Measurements from ENCODE around the gene PARD6B. TPM values are rescaled to one million over a fixed set of nuclear protein-coding genes. Genes with fewer than 3 reads are reported as not detected.

The PARD6B gene
- total and polyA plus RNA-seq, 2 donors from 2014 or later = 9.2 to 72.0 TPM

- H3K36me3 ChIP-seq (ENCODE audit: control insufficient read depth in 2 of 3, insufficient read depth in 3 of 3, low read length in 3 of 3) = no peaks in the 10 kb centered on the region
- H3K27me3 ChIP-seq (ENCODE audit: control insufficient read depth, insufficient read depth, low read length) = no peaks in the 10 kb centered on the region
- FAIRE-seq (no peak), DNase-seq (peak; percentile 85 to 96 (median 93))
- no peak for TF ChIP-seq CTCF (IDR thresholded peaks at IDR 0.05; ENCODE audit: borderline replicate concordance, extremely low read depth, insufficient read depth)
- no peaks in the 10 kb centered on the region for H3K9me3 ChIP-seq (ENCODE audit: control insufficient read depth in 2 of 3, insufficient read depth in 1 of 3, low read length in 3 of 3)
- peak overlapping the region in 1 of 3 donors; percentile 65 for H3K9ac ChIP-seq (ENCODE audit: low read length in 3 of 3)
- intact Hi-C loops (cut with DNase I) = no loop called here
- peaks cover 20 to 54% (median 36%) of the 10 kb centered on the region in 3 donors for H3K4me1 ChIP-seq (ENCODE audit: control insufficient read depth in 2 of 3, insufficient read depth in 2 of 3, low read depth in 1 of 3, low read length in 3 of 3)
- peak overlapping the region; percentile 72 to 87 for H3K27ac ChIP-seq (ENCODE audit: low read depth in 2 of 2, low read length in 2 of 2)
- H3K4me3 ChIP-seq (ENCODE audit: low read length in 3 of 3) = no peak overlapping the region
Measured at GRCh38 chr20:50724851-50725723, 6.3 kb upstream of the PARD6B start.

- Histone ChIP-seq H3K4me1 (ENCODE audit: control insufficient read depth in 2 of 3, insufficient read depth in 2 of 3, low read depth in 1 of 3, low read length in 3 of 3) (peaks cover 20 to 57% (median 38%) of the 10 kb centered on the region in 3 donors), H3K4me3 (ENCODE audit: low read length in 3 of 3) (no peak overlapping the region), H3K9ac (ENCODE audit: low read length in 3 of 3) (peak overlapping the region in 1 of 3 donors; percentile 65), H3K27me3 (ENCODE audit: control insufficient read depth, insufficient read depth, low read length) (no peaks in the 10 kb centered on the region), H3K27ac (ENCODE audit: low read depth in 2 of 2, low read length in 2 of 2) (peak overlapping the region; percentile 72 to 87), H3K9me3 (ENCODE audit: control insufficient read depth in 2 of 3, insufficient read depth in 1 of 3, low read length in 3 of 3) (no peaks in the 10 kb centered on the region), H3K36me3 (ENCODE audit: control insufficient read depth in 2 of 3, insufficient read depth in 3 of 3, low read length in 3 of 3) (no peaks in the 10 kb centered on the region)
- intact Hi-C loops (cut with DNase I) = no loop called here
- DNase-seq (peak in 1 of 5 donors; percentile 49), FAIRE-seq (no peak)
- TF ChIP-seq CTCF (IDR thresholded peaks at IDR 0.05; ENCODE audit: borderline replicate concordance, extremely low read depth, insufficient read depth) = no peak
Measured at GRCh38 chr20:50725724-50726005, 5.7 kb upstream of the PARD6B start.

- Histone ChIP-seq H3K9ac (ENCODE audit: low read length in 3 of 3) (peak overlapping the region in 1 of 3 donors; percentile 59), H3K27me3 (ENCODE audit: control insufficient read depth, insufficient read depth, low read length) (no peaks in the 10 kb centered on the region), H3K36me3 (ENCODE audit: control insufficient read depth in 2 of 3, insufficient read depth in 3 of 3, low read length in 3 of 3) (no peaks in the 10 kb centered on the region), H3K4me1 (ENCODE audit: control insufficient read depth in 2 of 3, insufficient read depth in 2 of 3, low read depth in 1 of 3, low read length in 3 of 3) (peaks cover 20 to 54% (median 38%) of the 10 kb centered on the region in 3 donors), H3K4me3 (ENCODE audit: low read length in 3 of 3) (peak overlapping the region in 1 of 3 donors; percentile 32), H3K9me3 (ENCODE audit: control insufficient read depth in 2 of 3, insufficient read depth in 1 of 3, low read length in 3 of 3) (no peaks in the 10 kb centered on the region), H3K27ac (ENCODE audit: low read depth in 2 of 2, low read length in 2 of 2) (peak overlapping the region; percentile 85 to 95)
- intact Hi-C loops (cut with DNase I) = no loop called here
- peak in 1 of 5 donors; percentile 18 for DNase-seq
- no peak for FAIRE-seq
- no peak for TF ChIP-seq CTCF (IDR thresholded peaks at IDR 0.05; ENCODE audit: borderline replicate concordance, extremely low read depth, insufficient read depth)
Measured at GRCh38 chr20:50726955-50727791, 4.2 kb upstream of the PARD6B start.

Measured in kidney (tissue), 14 donors.